GM19025 (cell line): Measurements from ENCODE around the gene ZNF787.

Source experiments
- ATAC-seq: cut with Tn5 transposase; IDR thresholded peaks from one replicate; pipeline ENCODE4 v1.9.1; 2021; ENCODE audit warnings: mild to moderate bottlenecking, low read depth, moderate library complexity; ENCODE audit not compliant: unreplicated experiment

Gene ZNF787

DNA sequence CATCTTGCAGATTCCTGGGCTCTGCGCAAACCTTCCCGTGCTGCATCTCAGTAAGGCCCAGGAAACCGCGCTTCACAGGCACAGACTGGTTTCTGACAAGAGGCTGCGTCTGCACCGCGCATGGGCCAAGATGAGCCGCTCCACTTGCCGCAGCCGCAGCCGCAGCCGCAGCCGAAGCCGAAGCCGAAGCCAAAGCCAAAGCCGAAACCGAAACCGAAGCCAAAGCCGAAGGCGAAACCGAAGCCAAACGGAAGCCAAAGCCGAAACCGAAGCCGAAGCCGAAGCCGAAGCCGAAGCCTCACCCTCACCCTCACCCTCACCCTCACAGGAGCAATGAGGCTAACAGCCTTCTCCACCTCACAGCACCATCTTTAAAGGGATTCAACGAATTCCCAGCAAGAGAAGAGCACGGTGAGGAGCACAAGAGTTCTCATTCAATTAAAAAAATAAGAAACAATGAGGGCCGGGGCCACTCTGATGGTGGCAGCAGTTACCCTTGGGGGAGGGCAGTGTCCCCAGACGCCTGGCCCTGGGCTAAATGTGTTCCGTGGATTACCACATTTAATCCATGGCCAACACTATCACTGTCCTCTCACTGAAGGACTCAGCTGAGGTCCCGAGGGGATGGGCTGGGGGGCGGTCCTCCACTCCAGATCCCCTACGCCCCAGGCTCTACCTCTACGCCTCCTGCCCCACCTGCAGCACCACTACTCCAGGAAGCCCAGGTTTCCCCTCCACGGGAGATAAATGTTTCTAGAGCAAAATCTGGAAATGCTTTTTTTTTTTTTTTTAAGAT, 29.1 kb downstream of the ZNF787 start:
- ATAC-seq: no peak

DNA sequence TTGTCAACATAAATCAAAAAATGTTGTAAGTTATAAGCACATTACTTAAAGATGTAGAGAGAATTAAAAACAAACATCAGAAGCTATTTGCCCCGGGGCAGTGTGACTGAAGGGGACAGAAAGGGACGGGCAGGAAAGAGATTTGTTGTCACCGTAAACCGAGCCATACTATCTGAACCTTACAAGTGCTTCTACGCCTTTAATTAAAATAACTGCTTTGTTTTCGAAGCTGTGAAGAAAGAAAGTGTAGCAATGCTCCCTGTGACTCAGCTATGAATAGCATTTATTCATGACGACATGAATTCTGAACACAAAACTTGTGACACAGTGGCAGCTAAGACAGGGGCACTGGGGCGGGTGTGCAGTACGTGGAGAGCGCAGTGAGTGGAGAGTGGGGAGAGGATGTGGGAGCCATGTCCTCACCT, 30.0 kb downstream of the ZNF787 start:
- no peak for ATAC-seq

DNA sequence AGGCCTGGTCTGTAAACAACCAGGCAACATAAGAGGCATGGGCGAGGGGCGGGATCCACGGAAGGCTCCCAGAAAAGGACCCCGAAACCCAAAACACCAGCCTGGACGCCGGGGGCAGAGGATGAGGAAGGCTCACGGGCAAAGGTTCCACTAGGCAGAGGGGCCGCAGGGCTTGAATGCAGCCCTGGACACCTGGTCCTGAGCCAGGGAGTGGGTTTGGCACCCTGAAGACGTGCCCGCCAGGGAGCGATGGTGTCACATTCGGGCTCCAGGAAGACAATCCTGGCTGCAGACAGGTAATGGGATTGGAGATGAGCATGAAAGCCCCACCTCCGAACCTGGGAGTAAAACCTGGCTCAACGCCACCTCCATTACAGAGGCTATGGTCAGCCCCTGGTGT, 31.8 kb downstream of the ZNF787 start:
- no peak for ATAC-seq

DNA sequence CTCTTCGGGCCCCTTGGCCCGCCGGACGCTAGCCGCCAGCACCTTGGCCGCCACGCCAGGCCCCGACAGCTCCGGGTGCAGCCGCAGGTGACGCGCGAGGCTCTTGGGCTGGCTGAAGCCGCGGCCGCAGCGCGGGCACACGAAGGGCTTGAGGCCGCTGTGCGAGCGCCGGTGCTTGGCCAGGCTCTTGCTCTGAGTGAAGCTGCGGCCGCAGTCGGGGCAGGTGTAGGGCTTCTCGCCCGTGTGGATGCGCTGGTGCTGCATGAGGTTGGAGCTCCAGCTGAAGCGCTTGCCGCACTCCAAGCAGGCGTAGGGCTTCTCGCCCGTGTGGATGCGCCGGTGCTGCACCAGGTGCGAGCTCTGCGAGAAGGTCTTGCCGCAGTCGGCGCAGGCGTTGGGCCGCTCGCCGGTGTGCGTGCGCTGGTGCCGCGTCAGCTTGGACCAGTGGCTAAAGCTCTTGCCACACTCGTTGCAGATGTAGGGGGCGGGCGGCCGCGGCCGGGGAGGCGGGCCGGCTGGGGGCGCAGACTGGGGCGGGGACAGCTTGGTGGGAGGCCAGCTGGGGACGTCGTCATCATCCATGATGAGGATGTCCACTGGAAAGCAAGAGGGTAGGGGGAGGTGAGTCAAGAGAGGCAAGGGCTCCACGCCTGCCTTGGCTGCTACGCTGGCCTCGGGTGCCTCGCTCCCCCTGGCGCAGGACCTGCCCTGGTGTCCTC, 32.4 kb downstream of the ZNF787 start:
- no peak for ATAC-seq

DNA sequence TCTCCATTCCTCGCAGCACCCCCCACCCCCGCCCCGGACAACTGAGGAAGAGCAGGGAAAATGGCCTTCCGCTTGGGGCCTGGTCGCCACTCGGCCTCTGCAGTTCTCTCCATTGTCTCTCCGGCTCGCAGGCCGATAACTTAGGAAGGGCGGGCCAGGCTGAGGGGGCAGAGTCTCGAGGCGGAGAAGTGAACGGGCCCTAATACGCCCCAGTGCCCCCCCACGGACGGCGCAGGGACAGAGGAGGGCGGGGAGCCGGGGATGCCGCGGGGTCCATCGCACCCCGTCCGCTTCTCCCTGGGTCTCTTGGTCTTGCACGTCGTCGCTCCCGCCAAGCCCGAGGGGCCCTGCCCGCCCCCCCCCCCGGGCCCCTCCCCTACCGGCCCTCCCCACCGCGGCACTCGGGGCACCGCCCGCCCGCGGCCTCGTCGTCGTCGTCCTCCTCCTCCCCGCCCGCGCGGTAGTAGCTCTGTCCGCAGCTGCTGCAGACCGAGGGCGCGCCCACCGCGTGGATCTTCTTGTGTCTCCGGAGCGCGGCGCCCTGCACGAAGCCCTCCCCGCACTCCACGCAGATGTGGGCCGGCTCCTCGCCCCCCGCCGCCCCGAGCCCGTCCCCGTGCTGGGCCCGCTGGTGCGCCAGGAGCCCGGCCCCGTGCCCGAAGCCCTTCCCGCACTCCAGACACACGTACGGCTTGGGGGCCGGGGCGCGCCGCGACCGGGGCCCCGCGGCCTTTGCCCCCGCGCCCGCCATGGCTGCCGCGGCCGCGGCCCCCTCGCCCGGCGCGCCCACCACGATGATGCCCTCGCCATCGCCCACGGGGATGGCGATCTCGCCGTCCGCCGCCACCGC, 33.2 kb downstream of the ZNF787 start:
- ATAC-seq: no peak

DNA sequence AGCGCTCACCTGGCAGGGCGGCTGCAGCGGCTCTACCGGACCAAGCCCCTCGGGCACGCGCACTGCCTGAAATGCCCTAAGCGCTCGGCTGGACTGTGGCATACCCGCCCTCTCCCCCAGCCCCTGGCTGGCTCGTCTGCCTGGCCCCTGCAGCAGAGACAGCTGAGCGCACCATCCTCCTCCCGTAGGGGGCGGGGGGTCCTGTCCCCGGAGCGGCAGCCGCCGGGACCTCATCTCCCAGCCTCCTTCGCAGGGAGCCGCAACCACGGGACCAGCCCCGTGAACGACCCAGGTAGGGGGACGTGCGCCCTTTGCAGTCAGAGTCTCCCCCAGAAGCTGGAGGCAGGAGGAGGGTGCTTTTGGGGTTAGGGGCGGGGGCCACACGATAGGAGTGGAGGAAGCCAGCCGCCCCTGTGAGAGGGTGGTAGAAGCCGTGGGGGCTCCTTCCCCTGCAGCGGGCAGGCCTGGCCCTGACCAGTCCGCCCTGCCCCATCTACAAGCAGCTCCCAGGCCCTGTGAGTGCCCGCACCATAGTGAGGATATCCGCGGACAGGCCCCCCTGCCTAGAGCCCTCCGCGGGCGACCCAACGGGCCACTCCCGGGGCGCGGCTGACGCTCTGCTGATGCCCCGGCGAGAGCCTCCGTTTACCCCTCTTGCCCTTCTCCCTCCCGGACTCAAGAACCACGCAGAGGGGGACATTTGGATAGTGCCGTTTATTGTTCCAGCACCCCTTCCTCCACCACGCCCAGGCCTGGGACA, 34.2 kb downstream of the ZNF787 start:
- no peak for ATAC-seq

DNA sequence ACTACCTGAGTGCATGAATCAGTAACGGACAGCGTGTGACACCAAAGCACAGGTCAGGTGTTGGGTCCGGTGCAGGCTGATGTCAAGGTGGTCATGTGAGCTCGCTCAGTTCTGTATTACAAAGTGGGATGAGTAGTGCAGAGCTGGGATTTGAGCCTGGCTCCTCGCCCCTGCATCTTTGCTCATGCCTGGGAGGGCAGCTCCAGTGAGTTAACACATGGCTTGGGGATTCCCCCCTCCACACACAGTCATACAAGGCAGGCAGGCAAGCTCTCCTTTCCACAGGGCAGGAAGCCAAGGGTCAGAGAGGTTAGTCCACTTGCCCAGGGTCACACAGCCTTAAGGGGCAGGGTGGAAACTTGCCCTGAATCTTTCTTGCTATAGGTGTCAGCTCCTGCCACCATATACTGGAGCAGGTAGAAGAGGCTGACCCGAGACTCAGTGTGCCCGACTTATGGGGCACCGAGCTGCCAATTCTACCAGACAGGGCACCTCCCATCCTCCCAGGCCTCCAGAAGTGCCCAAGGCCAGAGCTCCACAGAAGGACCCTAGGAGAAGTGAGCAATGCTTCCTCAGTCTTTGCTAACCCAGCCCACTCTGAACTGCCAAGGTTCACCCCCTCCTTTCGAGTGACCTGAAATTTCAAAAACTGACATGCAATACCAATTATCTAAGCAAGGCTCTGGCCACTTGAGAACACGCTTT, 35.4 kb downstream of the ZNF787 start:
- ATAC-seq: no peak

DNA sequence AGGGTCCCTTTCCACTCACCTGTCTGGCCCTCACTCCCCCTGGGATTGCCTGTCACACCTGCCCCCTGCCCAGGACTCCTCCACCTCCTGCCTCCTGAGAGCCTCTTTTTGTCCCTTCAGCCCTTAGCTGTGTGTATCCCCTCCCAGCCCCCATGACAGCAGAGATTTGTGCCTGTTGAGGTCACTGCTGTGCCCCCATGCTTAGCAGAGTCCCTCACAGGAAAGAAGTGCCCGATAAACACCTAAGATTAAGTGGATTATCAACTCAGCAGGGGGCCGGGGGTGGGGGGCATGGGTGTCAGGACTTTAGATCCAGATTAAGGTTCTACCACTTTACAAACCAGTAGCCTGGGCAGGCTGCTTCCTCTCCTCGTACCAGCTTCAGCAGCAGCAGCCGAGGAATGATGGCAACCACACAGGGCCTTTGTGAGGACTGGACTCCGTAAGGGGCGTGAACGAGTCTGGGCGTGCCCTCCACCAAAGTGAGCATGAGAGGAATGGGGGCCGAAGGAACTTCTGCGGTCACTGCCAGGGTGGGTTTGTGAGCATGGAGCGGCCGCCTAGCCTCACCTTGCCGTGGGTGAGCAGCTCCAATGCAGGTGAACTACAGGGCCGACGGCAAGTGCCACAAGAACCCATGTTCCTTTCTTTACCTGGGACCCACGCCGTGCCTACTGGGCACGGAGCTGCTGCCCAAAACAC, 36.1 kb downstream of the ZNF787 start:
- no peak for ATAC-seq

DNA sequence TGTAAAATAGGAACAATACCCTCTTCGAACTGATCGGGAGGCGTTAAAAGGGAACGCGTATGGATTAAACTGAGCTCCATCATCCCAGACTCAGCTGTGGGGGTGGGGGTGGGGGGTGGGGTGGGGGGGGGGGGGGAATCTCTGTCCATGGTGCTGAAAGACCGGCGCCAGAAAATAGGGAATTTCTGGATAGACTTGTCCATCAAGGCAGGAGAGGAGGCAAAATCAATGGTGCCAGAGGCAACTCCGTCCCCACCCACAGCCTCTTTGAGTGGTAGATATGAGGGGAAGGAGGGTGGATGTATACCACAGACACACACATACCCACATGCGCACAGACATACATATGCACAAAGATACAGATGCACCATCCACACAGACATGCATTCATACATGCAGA, 37.4 kb downstream of the ZNF787 start:
- ATAC-seq: no peak

DNA sequence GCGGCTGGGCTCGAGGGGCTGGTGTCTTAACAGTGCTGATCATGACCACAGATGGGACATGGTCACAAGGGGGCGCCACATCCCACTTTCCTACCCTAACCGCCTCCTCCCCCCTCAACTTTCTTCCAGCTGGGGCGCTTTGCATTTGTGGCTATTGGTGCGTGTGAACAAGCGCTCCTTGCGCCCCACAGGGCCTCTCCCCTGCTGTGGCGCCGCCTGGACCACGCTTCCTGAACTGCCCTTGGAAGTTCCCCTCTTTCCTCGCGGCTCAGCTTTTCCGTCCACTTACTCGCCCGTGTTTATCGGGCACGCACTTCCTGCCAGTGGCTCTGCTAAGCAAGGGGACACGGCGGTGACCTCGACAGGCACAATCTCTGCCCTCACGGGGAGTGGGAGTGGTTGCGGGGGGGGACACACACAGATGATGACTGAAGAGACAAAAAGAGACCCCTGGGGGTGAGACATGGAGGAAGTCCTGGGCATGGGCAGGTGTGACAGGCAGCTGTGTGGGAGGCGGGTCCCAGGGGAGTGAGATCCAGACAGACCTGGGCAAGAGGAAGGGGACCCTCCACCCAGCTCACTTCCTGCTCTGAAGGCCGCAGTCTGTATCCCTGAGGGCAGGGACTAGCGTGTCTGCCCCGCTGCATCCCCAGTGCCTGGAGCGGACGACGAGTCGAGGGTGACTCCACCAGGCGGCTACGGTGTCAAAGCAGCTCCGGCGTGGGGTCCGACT, 40.3 kb downstream of the ZNF787 start:
- peak; percentile 49 for ATAC-seq

DNA sequence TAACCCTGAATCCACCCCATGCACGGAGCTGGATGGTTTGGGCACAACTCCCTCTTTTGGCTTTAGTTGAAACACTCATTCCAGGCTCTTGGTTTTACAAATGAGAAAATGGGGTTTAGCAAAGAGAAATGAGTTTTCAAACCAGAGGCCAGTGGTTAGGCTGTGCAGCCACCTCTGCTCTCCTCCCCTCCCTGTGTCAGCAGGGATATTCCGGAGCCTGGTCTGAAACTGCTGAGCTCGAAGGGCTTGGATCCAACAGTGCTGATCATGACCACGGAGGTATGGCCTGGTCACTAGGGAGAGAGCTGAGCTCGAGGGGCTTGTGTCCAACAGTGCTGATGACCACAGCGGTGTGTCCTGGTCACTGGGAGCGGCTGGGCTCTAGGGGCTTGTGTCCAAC, 41.5 kb downstream of the ZNF787 start:
- no peak for ATAC-seq

DNA sequence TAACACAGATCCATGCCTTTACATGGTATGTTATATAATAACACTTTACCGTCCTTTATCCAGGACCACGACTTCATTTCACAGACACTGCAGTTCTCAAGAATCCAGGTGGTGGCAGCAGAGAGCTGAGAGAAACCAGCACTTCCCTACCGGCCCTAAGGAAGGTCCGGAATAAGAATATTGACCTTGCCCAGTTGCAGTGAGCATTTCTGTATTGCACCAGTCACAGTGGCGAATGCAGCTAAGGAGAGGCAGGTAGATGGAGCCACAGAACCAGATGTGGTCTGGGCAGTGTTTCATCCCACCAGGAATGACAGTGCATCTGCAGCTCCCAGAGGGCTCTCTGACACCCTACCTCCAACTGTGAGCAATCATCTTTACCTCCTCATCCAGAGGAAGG, 44.6 kb downstream of the ZNF787 start:
- no peak for ATAC-seq

DNA sequence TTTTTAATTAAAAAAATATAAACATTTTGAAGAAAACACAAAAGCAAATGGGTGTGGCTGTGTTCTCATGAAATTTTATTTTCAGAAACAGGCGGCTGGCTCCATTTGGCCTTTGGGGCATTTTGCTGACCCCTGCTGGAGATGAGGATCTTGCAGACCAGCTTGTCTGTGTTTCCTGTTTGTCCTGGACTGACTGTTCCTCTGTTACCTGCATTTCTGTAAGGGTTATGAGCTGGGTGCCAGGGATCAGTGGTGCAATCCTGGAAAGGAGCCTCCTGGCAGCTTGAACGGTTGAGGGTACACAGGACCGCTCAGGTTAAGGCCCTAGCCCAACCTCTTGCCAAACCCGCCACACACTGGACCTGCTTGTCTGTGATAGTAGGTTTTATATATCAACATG, 49.9 kb downstream of the ZNF787 start:
- no peak for ATAC-seq

DNA sequence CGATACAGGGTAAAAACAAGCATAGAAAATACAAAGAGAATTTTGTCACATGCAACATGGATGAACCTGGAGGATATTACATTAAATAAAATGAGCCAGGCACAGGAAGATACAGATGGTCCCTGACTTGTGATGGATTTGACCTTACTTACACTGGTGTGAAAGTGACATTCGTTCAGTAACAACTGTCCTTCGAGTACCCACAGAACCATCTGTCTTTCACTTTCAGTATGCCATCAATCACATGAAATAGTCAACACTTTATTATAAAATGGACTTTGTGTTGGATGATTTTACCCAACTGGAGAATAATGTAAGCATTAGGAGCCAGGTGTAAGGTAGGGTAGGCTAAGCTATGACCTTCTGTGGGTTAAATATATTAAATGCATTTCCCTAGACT, 51.5 kb downstream of the ZNF787 start:
- no peak for ATAC-seq

DNA sequence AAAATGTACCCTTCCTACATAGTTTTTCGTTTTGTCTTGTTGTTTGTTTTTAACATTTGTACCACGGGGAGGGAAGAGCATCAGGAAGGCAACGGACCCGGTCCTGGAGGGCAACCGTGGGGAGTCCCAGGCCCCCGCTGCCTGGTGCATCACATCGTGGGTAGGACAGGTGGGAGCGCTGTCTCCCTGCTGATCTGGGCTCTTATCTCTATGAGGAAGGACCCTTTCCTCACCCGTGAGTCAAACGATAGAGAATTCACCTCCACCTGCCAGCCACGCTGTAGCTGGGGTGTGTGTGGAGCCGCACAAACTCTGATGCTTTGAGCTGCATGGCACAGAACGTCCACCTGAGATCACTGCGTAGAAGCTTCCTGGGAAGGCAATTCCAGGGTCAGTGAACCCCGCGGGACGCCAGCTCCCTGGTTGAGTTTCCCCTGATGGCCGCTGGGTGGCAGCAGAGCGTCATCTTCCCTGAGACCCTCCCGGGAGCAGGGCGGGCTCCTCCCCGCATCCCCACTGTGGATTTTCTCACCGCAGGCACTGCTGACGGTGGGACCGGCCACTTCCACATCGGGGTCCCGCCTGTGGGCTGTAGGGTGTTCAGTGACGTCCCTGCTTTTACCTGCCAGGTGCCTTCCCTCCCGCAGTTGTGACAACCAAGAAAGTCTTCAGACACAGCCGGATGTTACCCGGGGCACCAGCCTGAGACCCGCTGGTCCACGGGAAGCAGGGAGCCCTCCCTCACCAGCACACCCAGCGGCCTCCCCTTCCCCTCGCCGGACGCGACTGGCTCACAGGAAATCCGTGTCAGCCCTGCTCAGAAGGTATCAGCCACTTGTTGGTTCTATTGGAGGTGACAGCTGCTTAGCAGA, 54.7 kb downstream of the ZNF787 start:
- ATAC-seq: no peak

DNA sequence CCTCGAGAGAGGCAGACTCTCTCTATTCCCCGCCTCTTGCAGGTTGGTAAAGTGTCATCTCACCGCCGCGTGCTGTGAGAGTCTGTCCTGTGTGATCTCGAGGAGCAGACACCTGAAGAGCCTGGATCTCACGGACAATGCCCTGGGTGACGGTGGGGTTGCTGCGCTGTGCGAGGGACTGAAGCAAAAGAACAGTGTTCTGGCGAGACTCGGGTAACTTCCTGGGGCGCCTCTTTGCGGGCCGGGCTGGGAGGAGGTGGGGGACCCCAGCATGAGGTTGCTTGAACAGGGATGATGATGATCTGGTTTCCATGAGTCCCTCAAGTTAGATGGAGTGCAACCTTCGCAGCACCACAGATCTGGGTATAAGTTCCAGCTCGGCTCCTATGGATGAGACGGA, 67.5 kb downstream of the ZNF787 start:
- no peak for ATAC-seq
